Tibial nerve (tissue), 4 donors: Measurements from ENCODE around the gene ISYNA1.

Experiments
- EP300 ChIP-seq, 2 donors: sonication (generic); formaldehyde crosslinking; IDR thresholded peaks; one replicate each; pipeline ENCODE4 v1.6.1; 2017; ENCODE audit warnings: antibody characterized with exemption in 2 of 2, mild to moderate bottlenecking in 1 of 2
- TF ChIP-seq, protein P1 (sequence below), 5 experiments: fragments of 200-600 bp in 3 of 5; fragments of 450-650 bp in 2 of 5; sonication (generic) in 3 of 5; IDR thresholded peaks; one replicate each; pipeline ENCODE4 v1.5.1; 2016 to 2019; ENCODE audit warnings: antibody characterized with exemption in 5 of 5, mild to moderate bottlenecking in 3 of 5, moderate library complexity in 2 of 5

DNA sequence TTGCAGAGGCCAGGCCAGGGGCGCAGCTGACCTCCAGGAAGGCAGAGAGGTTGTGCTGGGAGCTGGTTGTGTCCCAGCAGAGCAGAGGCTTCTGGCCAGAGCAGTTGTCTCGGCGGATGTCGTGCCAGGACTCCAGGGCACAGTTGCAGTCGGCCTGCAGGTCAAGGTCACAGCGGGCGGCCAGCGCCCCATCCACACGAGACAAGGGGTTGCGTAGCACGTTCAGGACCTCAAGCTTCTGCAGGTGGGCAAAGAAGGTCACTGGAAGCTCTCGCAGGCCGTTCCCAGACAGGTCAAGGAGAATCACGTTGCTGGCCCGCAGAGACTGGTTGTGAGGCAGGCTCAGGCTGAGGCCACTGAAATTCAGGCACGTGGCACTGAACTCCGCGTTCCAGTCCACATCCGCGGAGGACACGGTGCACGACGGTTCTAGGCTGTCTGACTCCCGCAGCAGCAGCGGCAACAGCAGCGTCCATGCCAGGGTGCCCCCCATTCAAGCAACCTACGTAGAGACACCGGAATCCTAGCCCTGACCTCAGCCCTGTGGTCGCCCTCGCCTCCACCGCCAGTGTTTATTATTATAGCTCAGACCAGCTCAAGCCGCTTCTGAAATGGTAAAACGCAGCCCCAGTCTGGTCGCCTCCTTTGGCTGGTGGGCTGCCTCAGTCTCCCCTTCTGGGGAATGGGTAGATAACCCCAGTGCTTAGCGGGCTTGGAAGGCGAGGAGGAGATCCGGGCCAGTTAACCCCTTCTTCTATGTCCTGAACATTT, 41.3 kb downstream of the ISYNA1 start:
- TF ChIP-seq, protein P1, sequence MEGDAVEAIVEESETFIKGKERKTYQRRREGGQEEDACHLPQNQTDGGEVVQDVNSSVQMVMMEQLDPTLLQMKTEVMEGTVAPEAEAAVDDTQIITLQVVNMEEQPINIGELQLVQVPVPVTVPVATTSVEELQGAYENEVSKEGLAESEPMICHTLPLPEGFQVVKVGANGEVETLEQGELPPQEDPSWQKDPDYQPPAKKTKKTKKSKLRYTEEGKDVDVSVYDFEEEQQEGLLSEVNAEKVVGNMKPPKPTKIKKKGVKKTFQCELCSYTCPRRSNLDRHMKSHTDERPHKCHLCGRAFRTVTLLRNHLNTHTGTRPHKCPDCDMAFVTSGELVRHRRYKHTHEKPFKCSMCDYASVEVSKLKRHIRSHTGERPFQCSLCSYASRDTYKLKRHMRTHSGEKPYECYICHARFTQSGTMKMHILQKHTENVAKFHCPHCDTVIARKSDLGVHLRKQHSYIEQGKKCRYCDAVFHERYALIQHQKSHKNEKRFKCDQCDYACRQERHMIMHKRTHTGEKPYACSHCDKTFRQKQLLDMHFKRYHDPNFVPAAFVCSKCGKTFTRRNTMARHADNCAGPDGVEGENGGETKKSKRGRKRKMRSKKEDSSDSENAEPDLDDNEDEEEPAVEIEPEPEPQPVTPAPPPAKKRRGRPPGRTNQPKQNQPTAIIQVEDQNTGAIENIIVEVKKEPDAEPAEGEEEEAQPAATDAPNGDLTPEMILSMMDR (IDR thresholded peaks at IDR 0.05): no peak
- TF ChIP-seq EP300 (IDR thresholded peaks at IDR 0.05): no peak
